Fibroblast of lung (primary cell): ENCODE results near the gene CDH4.

Experiments
- EZH2 ChIP-seq: IDR thresholded peaks from 2 replicates; pipeline ENCODE4 v1.5.1; 2012; ENCODE audit warnings: low read length, control low read depth, mild to moderate bottlenecking; ENCODE audit errors: missing control alignments
- TF ChIP-seq, protein P1 (sequence below), 2 donors: IDR thresholded peaks in 1 of 2; conservative IDR thresholded peaks in 1 of 2; 1 replicate in 1 of 2; 2 replicates in 1 of 2; pipeline ENCODE4 v1.5.1; 2011 to 2012; ENCODE audit warnings: low read length in 2 of 2, control low read depth in 1 of 2, inconsistent platforms in 1 of 2, low read depth in 1 of 2, mild to moderate bottlenecking in 1 of 2

- TF ChIP-seq, protein P1, sequence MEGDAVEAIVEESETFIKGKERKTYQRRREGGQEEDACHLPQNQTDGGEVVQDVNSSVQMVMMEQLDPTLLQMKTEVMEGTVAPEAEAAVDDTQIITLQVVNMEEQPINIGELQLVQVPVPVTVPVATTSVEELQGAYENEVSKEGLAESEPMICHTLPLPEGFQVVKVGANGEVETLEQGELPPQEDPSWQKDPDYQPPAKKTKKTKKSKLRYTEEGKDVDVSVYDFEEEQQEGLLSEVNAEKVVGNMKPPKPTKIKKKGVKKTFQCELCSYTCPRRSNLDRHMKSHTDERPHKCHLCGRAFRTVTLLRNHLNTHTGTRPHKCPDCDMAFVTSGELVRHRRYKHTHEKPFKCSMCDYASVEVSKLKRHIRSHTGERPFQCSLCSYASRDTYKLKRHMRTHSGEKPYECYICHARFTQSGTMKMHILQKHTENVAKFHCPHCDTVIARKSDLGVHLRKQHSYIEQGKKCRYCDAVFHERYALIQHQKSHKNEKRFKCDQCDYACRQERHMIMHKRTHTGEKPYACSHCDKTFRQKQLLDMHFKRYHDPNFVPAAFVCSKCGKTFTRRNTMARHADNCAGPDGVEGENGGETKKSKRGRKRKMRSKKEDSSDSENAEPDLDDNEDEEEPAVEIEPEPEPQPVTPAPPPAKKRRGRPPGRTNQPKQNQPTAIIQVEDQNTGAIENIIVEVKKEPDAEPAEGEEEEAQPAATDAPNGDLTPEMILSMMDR (conservative IDR thresholded peaks at IDR 0.05 in 1 of 2, IDR thresholded peaks at IDR 0.05 in 1 of 2; ENCODE audit: low read depth in 1 of 2, low read length in 2 of 2) = no peak
- TF ChIP-seq EZH2 = no peak
Measured at GRCh38 chr20:61311656-61312387, 59.8 kb downstream of the CDH4 start.
